ENCODE data around the gene MPZL2.

DNA sequence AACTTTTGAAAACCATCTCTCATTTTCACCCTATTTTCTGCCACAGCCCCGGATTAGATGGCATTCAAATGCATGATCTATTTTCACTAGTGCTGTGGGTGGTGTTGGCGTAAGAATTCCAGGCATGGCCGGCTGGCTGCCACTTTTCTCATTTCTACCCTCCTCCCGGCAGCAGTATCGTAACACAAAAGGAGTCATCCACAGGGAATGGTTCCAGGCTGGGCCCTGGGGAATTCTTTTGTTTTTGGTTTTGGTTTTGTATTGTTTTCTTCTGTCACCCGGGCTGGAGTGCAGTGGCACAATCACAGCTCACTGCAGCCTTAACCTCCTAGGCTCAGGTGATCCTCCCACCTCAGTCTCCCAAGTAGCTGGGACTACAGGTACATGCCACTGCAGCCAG, 53.1 kb downstream of the MPZL2 start:
- no peak for TF ChIP-seq POLR2A (IDR thresholded peaks at IDR 0.05; ENCODE audit: extremely low read depth, insufficient read length)
- TF ChIP-seq, protein P1, sequence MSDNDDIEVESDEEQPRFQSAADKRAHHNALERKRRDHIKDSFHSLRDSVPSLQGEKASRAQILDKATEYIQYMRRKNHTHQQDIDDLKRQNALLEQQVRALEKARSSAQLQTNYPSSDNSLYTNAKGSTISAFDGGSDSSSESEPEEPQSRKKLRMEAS (IDR thresholded peaks at IDR 0.05; ENCODE audit: low read depth, low read length), result no peak
- TF ChIP-seq, protein P2, sequence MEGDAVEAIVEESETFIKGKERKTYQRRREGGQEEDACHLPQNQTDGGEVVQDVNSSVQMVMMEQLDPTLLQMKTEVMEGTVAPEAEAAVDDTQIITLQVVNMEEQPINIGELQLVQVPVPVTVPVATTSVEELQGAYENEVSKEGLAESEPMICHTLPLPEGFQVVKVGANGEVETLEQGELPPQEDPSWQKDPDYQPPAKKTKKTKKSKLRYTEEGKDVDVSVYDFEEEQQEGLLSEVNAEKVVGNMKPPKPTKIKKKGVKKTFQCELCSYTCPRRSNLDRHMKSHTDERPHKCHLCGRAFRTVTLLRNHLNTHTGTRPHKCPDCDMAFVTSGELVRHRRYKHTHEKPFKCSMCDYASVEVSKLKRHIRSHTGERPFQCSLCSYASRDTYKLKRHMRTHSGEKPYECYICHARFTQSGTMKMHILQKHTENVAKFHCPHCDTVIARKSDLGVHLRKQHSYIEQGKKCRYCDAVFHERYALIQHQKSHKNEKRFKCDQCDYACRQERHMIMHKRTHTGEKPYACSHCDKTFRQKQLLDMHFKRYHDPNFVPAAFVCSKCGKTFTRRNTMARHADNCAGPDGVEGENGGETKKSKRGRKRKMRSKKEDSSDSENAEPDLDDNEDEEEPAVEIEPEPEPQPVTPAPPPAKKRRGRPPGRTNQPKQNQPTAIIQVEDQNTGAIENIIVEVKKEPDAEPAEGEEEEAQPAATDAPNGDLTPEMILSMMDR (IDR thresholded peaks at IDR 0.05; ENCODE audit: low read depth, low read length), result no peak
